ENCODE data around the gene DTWD1. TPM values are rescaled to one million over a fixed set of nuclear protein-coding genes. Genes with fewer than 3 reads are reported as not detected.

DTWD1 gene
- total RNA-seq, 3 donors from 2014 or later (not counting 1 experiment from before 2014, with no cell fraction given): 10.0 to 14.1 (median 12.3) TPM

DNA sequence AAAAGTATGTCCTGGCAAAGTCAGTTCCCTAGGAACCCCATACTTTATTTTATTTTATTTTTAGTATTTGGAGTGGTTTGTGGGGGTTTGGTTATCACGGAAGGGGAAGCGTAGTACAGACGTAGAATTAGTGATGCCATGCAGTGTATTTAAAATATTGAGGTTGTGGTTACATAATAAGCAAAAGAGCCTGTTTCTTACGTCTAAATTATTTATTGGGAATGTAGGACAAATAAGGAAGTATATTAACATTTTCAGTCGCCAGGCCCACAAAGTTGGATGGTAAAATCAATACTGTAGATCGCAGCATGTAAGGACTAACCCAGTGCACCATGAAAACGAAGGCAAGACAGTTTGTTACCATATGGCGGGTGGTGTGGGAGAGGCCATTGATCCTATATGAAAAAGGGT is 558 bp downstream of the DTWD1 start:
- Mint-ChIP-seq H3K27ac (peak overlapping the region; percentile 96 to 97), H3K27me3 (ENCODE audit: low read depth in 2 of 2) (no peaks in the 10 kb centered on the region), H3K4me1 (peaks cover 33 to 37% of the 10 kb centered on the region in 2 donors), H3K9me3 (peaks cover 0 to 4% of the 10 kb centered on the region in 2 donors), H3K4me3 (peak overlapping the region; percentile 98), H3K36me3 (no peaks in the 10 kb centered on the region)
- Histone ChIP-seq H3K4me1 (ENCODE audit: control insufficient read depth, insufficient read depth, low read length) (peaks cover 6% of the 10 kb centered on the region), H3K27ac (ENCODE audit: low read length) (peak overlapping the region; percentile 82), H3K36me3 (ENCODE audit: control insufficient read depth, insufficient read depth, low read length) (peaks cover 12% of the 10 kb centered on the region), H3K4me3 (ENCODE audit: low read length) (peak overlapping the region; percentile 97), H3K27me3 (ENCODE audit: control insufficient read depth, insufficient read depth, low read length) (no peaks in the 10 kb centered on the region), H3K9me3 (ENCODE audit: control insufficient read depth, insufficient read depth, low read length) (peaks cover 2% of the 10 kb centered on the region)
- 16% methylated on average over 8 of the region's 8 CpGs for WGBS (ENCODE audit: insufficient coverage)
- TF ChIP-seq, protein P1, sequence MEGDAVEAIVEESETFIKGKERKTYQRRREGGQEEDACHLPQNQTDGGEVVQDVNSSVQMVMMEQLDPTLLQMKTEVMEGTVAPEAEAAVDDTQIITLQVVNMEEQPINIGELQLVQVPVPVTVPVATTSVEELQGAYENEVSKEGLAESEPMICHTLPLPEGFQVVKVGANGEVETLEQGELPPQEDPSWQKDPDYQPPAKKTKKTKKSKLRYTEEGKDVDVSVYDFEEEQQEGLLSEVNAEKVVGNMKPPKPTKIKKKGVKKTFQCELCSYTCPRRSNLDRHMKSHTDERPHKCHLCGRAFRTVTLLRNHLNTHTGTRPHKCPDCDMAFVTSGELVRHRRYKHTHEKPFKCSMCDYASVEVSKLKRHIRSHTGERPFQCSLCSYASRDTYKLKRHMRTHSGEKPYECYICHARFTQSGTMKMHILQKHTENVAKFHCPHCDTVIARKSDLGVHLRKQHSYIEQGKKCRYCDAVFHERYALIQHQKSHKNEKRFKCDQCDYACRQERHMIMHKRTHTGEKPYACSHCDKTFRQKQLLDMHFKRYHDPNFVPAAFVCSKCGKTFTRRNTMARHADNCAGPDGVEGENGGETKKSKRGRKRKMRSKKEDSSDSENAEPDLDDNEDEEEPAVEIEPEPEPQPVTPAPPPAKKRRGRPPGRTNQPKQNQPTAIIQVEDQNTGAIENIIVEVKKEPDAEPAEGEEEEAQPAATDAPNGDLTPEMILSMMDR (IDR thresholded peaks at IDR 0.05): no peak
- intact Hi-C loops (cut with micrococcal nuclease): loop anchor here (2.0 to 10.0 kb wide), 5 partner anchors 464 to 747 kb away; partner anchors contain the start of genes COPS2, EID1, GABPB1 and SECISBP2L
- ATAC-seq: no peak
- no peak for DNase-seq

DNA sequence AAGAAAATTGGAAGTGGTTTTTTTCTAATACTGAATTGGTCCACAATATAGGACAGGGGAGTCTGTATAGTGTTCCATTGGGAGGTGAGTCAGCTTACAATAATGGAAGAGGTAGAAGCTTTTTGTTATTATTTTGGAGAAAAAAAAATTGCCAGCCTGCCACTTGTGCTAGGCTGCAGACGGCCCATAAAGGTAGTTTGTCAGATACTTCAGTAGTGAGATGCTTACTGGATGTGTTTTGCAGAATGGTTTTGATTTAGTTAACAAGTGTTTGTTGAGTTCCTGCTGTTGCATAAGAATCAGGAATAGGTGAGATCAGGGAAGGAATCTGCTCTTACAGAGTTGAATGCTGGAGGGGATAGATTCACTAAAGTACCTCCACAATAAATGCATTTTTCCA is 1.0 kb downstream of the DTWD1 start:
- peak overlapping the region in 1 of 2 donors; percentile 97 for H3K27ac Mint-ChIP-seq
- H3K27ac ChIP-seq (ENCODE audit: low read length): no peak overlapping the region
- WGBS (ENCODE audit: insufficient coverage): 76% methylated on average over 1 of the region's 1 CpG
- H3K4me1 ChIP-seq (ENCODE audit: control insufficient read depth, insufficient read depth, low read length): peaks cover 6% of the 10 kb centered on the region
- peaks cover 2% of the 10 kb centered on the region for H3K9me3 ChIP-seq (ENCODE audit: control insufficient read depth, insufficient read depth, low read length)
- H3K36me3 Mint-ChIP-seq: no peaks in the 10 kb centered on the region
- H3K27me3 ChIP-seq (ENCODE audit: control insufficient read depth, insufficient read depth, low read length): no peaks in the 10 kb centered on the region
- H3K27me3 Mint-ChIP-seq (ENCODE audit: low read depth in 2 of 2): no peaks in the 10 kb centered on the region
- peaks cover 0 to 4% of the 10 kb centered on the region in 2 donors for H3K9me3 Mint-ChIP-seq
- ATAC-seq: no peak
- H3K4me3 ChIP-seq (ENCODE audit: low read length): no peak overlapping the region
- intact Hi-C loops (cut with micrococcal nuclease): loop anchor here (2.0 to 10.0 kb wide), 5 partner anchors 465 to 747 kb away; partner anchors contain the start of genes COPS2, EID1, GABPB1 and SECISBP2L
- peak overlapping the region; percentile 98 for H3K4me3 Mint-ChIP-seq
- DNase-seq: no peak
- TF ChIP-seq, protein P1 (IDR thresholded peaks at IDR 0.05): no peak
- H3K4me1 Mint-ChIP-seq: peaks cover 33 to 37% of the 10 kb centered on the region in 2 donors
- H3K36me3 ChIP-seq (ENCODE audit: control insufficient read depth, insufficient read depth, low read length): peaks cover 12% of the 10 kb centered on the region

DNA sequence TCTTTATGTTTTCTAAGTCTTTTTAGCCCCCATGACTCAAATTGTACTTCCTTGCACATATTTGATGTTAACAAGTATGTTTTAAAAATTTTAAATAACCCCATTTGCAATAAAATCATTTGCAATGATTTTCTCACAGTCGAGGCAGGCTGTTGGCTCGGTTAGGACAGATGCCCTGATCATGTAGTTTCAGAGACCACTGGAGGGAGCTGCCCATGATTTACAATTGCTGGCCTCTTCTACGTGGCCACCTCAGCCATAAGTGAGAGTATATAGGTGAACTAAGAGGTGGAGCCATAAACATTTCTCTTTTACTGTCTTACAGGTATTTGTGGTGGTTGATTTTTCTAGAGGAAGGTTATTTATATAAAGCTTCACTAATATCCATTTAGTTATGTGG is 1.7 kb downstream of the DTWD1 start:
- no peak for ATAC-seq
- Mint-ChIP-seq H3K9me3 (peaks cover 0 to 4% of the 10 kb centered on the region in 2 donors), H3K4me3 (no peak overlapping the region), H3K4me1 (peaks cover 33 to 37% of the 10 kb centered on the region in 2 donors), H3K36me3 (no peaks in the 10 kb centered on the region), H3K27me3 (ENCODE audit: low read depth in 2 of 2) (no peaks in the 10 kb centered on the region), H3K27ac (no peak overlapping the region)
- no peak overlapping the region for H3K27ac ChIP-seq (ENCODE audit: low read length)
- no peaks in the 10 kb centered on the region for H3K27me3 ChIP-seq (ENCODE audit: control insufficient read depth, insufficient read depth, low read length)
- intact Hi-C loops (cut with micrococcal nuclease): loop anchor here (5.0 to 10.0 kb wide), 4 partner anchors 465 to 748 kb away; partner anchors contain the start of genes COPS2, EID1 and SECISBP2L
- H3K4me1 ChIP-seq (ENCODE audit: control insufficient read depth, insufficient read depth, low read length): peaks cover 6% of the 10 kb centered on the region
- WGBS (ENCODE audit: insufficient coverage): 86% methylated on average over 2 of the region's 3 CpGs
- H3K9me3 ChIP-seq (ENCODE audit: control insufficient read depth, insufficient read depth, low read length): peaks cover 2% of the 10 kb centered on the region
- H3K4me3 ChIP-seq (ENCODE audit: low read length): no peak overlapping the region
- no peak for DNase-seq
- peaks cover 15% of the 10 kb centered on the region for H3K36me3 ChIP-seq (ENCODE audit: control insufficient read depth, insufficient read depth, low read length)
- TF ChIP-seq, protein P1 (IDR thresholded peaks at IDR 0.05): no peak

Measured in natural killer cell (primary cell).